Measurements from ENCODE around the gene CNPY3.
"Not testable (repeated sequence)": the region's sequence is repeated elsewhere in the genome, so short reads cannot be mapped to it uniquely, and the experiment has no call there.

Gene CNPY3

GRCh38 chr6:42925248-42925857 is 3.9 kb upstream of the CNPY3 start:
- H3K9ac ChIP-seq (ENCODE audit: low read length): no peak overlapping the region
- peaks cover 8% of the 10 kb centered on the region for H3K4me1 ChIP-seq (ENCODE audit: control insufficient read depth, insufficient read depth, low read length)
- H3K27me3 ChIP-seq (ENCODE audit: control insufficient read depth, insufficient read depth, low read length): no peaks in the 10 kb centered on the region
- no peak overlapping the region for H3K4me3 ChIP-seq (ENCODE audit: low read length)
- H3K27ac ChIP-seq (ENCODE audit: low read depth, low read length): no peak overlapping the region
- H3K36me3 ChIP-seq (ENCODE audit: control insufficient read depth, insufficient read depth, low read length): no peaks in the 10 kb centered on the region

GRCh38 chr6:42929821-42930360 is 611 bp downstream of the CNPY3 start:
- no peaks in the 10 kb centered on the region for H3K27me3 ChIP-seq (ENCODE audit: control insufficient read depth, insufficient read depth, low read length)
- peak overlapping the region; percentile 90 for H3K4me3 ChIP-seq (ENCODE audit: low read length)
- peaks cover 6% of the 10 kb centered on the region for H3K36me3 ChIP-seq (ENCODE audit: control insufficient read depth, insufficient read depth, low read length)
- peak overlapping the region; percentile 78 for H3K9ac ChIP-seq (ENCODE audit: low read length)
- peak overlapping the region; percentile 94 for H3K27ac ChIP-seq (ENCODE audit: low read depth, low read length)
- H3K4me1 ChIP-seq (ENCODE audit: control insufficient read depth, insufficient read depth, low read length): peaks cover 11% of the 10 kb centered on the region

- no peak overlapping the region for H3K27ac ChIP-seq (ENCODE audit: low read depth, low read length)
- peaks cover 11% of the 10 kb centered on the region for H3K4me1 ChIP-seq (ENCODE audit: control insufficient read depth, insufficient read depth, low read length)
- peaks cover 14% of the 10 kb centered on the region for H3K36me3 ChIP-seq (ENCODE audit: control insufficient read depth, insufficient read depth, low read length)
- H3K27me3 ChIP-seq (ENCODE audit: control insufficient read depth, insufficient read depth, low read length): no peaks in the 10 kb centered on the region
- no peak overlapping the region for H3K9ac ChIP-seq (ENCODE audit: low read length)
- no peak overlapping the region for H3K4me3 ChIP-seq (ENCODE audit: low read length)
These were observed 3.1 kb downstream of the CNPY3 start for GRCh38 chr6:42932412-42932811.

GRCh38 chr6:42933205-42933604 is 3.9 kb downstream of the CNPY3 start:
- Histone ChIP-seq H3K4me1 (ENCODE audit: control insufficient read depth, insufficient read depth, low read length) (peaks cover 11% of the 10 kb centered on the region), H3K9ac (ENCODE audit: low read length) (no peak overlapping the region), H3K27ac (ENCODE audit: low read depth, low read length) (no peak overlapping the region), H3K27me3 (ENCODE audit: control insufficient read depth, insufficient read depth, low read length) (no peaks in the 10 kb centered on the region), H3K36me3 (ENCODE audit: control insufficient read depth, insufficient read depth, low read length) (peaks cover 21% of the 10 kb centered on the region), H3K4me3 (ENCODE audit: low read length) (no peak overlapping the region)

GRCh38 chr6:42935322-42935721 is 6.0 kb downstream of the CNPY3 start:
- Histone ChIP-seq H3K27me3 (ENCODE audit: control insufficient read depth, insufficient read depth, low read length) (no peaks in the 10 kb centered on the region), H3K36me3 (ENCODE audit: control insufficient read depth, insufficient read depth, low read length) (peaks cover 34% of the 10 kb centered on the region), H3K9ac (ENCODE audit: low read length) (no peak overlapping the region), H3K4me1 (ENCODE audit: control insufficient read depth, insufficient read depth, low read length) (peaks cover 3% of the 10 kb centered on the region), H3K27ac (ENCODE audit: low read depth, low read length) (no peak overlapping the region), H3K4me3 (ENCODE audit: low read length) (no peak overlapping the region)

- no peak overlapping the region for H3K4me3 ChIP-seq (ENCODE audit: low read length)
- no peak overlapping the region for H3K9ac ChIP-seq (ENCODE audit: low read length)
- no peaks in the 10 kb centered on the region for H3K4me1 ChIP-seq (ENCODE audit: control insufficient read depth, insufficient read depth, low read length)
- H3K27ac ChIP-seq (ENCODE audit: low read depth, low read length): no peak overlapping the region
- no peaks in the 10 kb centered on the region for H3K27me3 ChIP-seq (ENCODE audit: control insufficient read depth, insufficient read depth, low read length)
- H3K36me3 ChIP-seq (ENCODE audit: control insufficient read depth, insufficient read depth, low read length): peaks cover 39% of the 10 kb centered on the region
These were observed 7.1 kb downstream of the CNPY3 start for GRCh38 chr6:42936398-42936797.

GRCh38 chr6:42937548-42938427 is 8.5 kb downstream of the CNPY3 start:
- no peaks in the 10 kb centered on the region for H3K27me3 ChIP-seq (ENCODE audit: control insufficient read depth, insufficient read depth, low read length)
- no peak overlapping the region for H3K4me3 ChIP-seq (ENCODE audit: low read length)
- H3K9ac ChIP-seq (ENCODE audit: low read length): no peak overlapping the region
- no peaks in the 10 kb centered on the region for H3K4me1 ChIP-seq (ENCODE audit: control insufficient read depth, insufficient read depth, low read length)
- H3K27ac ChIP-seq (ENCODE audit: low read depth, low read length): no peak overlapping the region
- peaks cover 39% of the 10 kb centered on the region for H3K36me3 ChIP-seq (ENCODE audit: control insufficient read depth, insufficient read depth, low read length)

GRCh38 chr6:42938428-42938796 is 9.1 kb downstream of the CNPY3 start:
- Histone ChIP-seq H3K27ac (ENCODE audit: low read depth, low read length) (no peak overlapping the region), H3K4me1 (ENCODE audit: control insufficient read depth, insufficient read depth, low read length) (no peaks in the 10 kb centered on the region), H3K4me3 (ENCODE audit: low read length) (no peak overlapping the region), H3K27me3 (ENCODE audit: control insufficient read depth, insufficient read depth, low read length) (no peaks in the 10 kb centered on the region), H3K9ac (ENCODE audit: low read length) (no peak overlapping the region), H3K36me3 (ENCODE audit: control insufficient read depth, insufficient read depth, low read length) (peaks cover 39% of the 10 kb centered on the region)

- no peak overlapping the region for H3K9ac ChIP-seq (ENCODE audit: low read length)
- H3K4me1 ChIP-seq (ENCODE audit: control insufficient read depth, insufficient read depth, low read length): no peaks in the 10 kb centered on the region
- H3K4me3 ChIP-seq (ENCODE audit: low read length): no peak overlapping the region
- no peaks in the 10 kb centered on the region for H3K27me3 ChIP-seq (ENCODE audit: control insufficient read depth, insufficient read depth, low read length)
- H3K27ac ChIP-seq (ENCODE audit: low read depth, low read length): no peak overlapping the region
- peaks cover 37% of the 10 kb centered on the region for H3K36me3 ChIP-seq (ENCODE audit: control insufficient read depth, insufficient read depth, low read length)
These were observed 9.9 kb downstream of the CNPY3 start for GRCh38 chr6:42938987-42939809.

- Histone ChIP-seq H3K27me3 (ENCODE audit: control insufficient read depth, insufficient read depth, low read length) (no peaks in the 10 kb centered on the region), H3K27ac (ENCODE audit: low read depth, low read length) (no peak overlapping the region), H3K4me3 (ENCODE audit: low read length) (no peak overlapping the region), H3K9ac (ENCODE audit: low read length) (no peak overlapping the region), H3K36me3 (ENCODE audit: control insufficient read depth, insufficient read depth, low read length) (peaks cover 34% of the 10 kb centered on the region), H3K4me1 (ENCODE audit: control insufficient read depth, insufficient read depth, low read length) (no peaks in the 10 kb centered on the region)
These were observed 10.5 kb downstream of the CNPY3 start for GRCh38 chr6:42939810-42940167.

- no peak overlapping the region for H3K27ac ChIP-seq (ENCODE audit: low read depth, low read length)
- no peaks in the 10 kb centered on the region for H3K4me1 ChIP-seq (ENCODE audit: control insufficient read depth, insufficient read depth, low read length)
- peaks cover 30% of the 10 kb centered on the region for H3K36me3 ChIP-seq (ENCODE audit: control insufficient read depth, insufficient read depth, low read length)
- no peaks in the 10 kb centered on the region for H3K27me3 ChIP-seq (ENCODE audit: control insufficient read depth, insufficient read depth, low read length)
- no peak overlapping the region for H3K9ac ChIP-seq (ENCODE audit: low read length)
- H3K4me3 ChIP-seq (ENCODE audit: low read length): no peak overlapping the region
These were observed 11.3 kb downstream of the CNPY3 start for GRCh38 chr6:42940493-42941045.

- H3K36me3 ChIP-seq (ENCODE audit: control insufficient read depth, insufficient read depth, low read length): peaks cover 25% of the 10 kb centered on the region
- not testable (repeated sequence) for H3K4me3 ChIP-seq (ENCODE audit: low read length); H3K27me3 ChIP-seq (ENCODE audit: control insufficient read depth, insufficient read depth, low read length); H3K4me1 ChIP-seq (ENCODE audit: control insufficient read depth, insufficient read depth, low read length); H3K9ac ChIP-seq (ENCODE audit: low read length); H3K27ac ChIP-seq (ENCODE audit: low read depth, low read length)
These were observed 12.1 kb downstream of the CNPY3 start for GRCh38 chr6:42941356-42941755.

All from rectal smooth muscle tissue (tissue), 1 donor.